ENCODE results near the gene NOTCH3. TPM values are rescaled to one million over a fixed set of nuclear protein-coding genes. Genes with fewer than 3 reads are reported as not detected.

The NOTCH3 gene
- total and polyA plus RNA-seq, 2 of the 8 experiments (the other 6 are each of a cell fraction or from before 2014, with no cell fraction given): 37.5 to 107 TPM

- Histone ChIP-seq H3K27ac (ENCODE audit: low read depth, low read length) (no peak overlapping the region), H3K9me3 (ENCODE audit: insufficient read depth in 2 of 2, low read depth in 1 of 2, low read length in 1 of 2) (no peaks in the 10 kb centered on the region), H2BK5ac (ENCODE audit: low read depth, low read length) (no peak overlapping the region), H3K18ac (ENCODE audit: extremely low read depth, low read length) (no peak overlapping the region), H2BK12ac (ENCODE audit: low read depth, low read length) (no peak overlapping the region), H3K36me3 (ENCODE audit: control insufficient read depth in 2 of 4, insufficient read depth in 4 of 4, low read length in 3 of 4) (peaks cover 20 to 78% (median 51%) of the 10 kb centered on the region in 4 experiments; a peak in 7 of 8 replicates), H2BK120ac (replicated peaks; ENCODE audit: low read depth, low read length) (no peak overlapping the region), H3K4me1 (replicated peaks in 1 of 4; ENCODE audit: control insufficient read depth in 3 of 4, insufficient read depth in 4 of 4, low read length in 3 of 4) (peaks cover 0 to 5% (median under 1%) of the 10 kb centered on the region in 4 experiments; a peak in 3 of 7 replicates), H3K27me3 (replicated peaks in 1 of 4; ENCODE audit: control insufficient read depth in 3 of 4, extremely low read depth in 1 of 4, insufficient read depth in 3 of 4, low read length in 3 of 4) (no peaks in the 10 kb centered on the region; a peak in 1 of 7 replicates), H3K14ac (ENCODE audit: insufficient read length) (no peak overlapping the region), H2AFZ (ENCODE audit: low read length) (no peak overlapping the region), H3K4me3 (ENCODE audit: extremely low read depth in 1 of 4, insufficient read depth in 2 of 4, low read depth in 3 of 4, low read length in 4 of 4) (no peak overlapping the region), H4K91ac (replicated peaks; ENCODE audit: insufficient read length, low read length) (no peak overlapping the region), H2BK15ac (ENCODE audit: low read length) (no peak overlapping the region), H3K4ac (replicated peaks; ENCODE audit: insufficient read length, low read depth, low read length) (no peak overlapping the region), H3K4me2 (ENCODE audit: insufficient read depth in 1 of 2, low read depth in 2 of 2, low read length in 2 of 2) (no peak overlapping the region), H3K9ac (replicated peaks in 1 of 4; ENCODE audit: extremely low read depth in 1 of 4, low read depth in 3 of 4, low read length in 3 of 4) (no peak overlapping the region), H4K20me1 (replicated peaks in 1 of 2; ENCODE audit: control insufficient read depth in 1 of 2, insufficient read depth in 2 of 2, low read length in 2 of 2) (peaks cover 7 to 26% of the 10 kb centered on the region in 2 experiments), H4K5ac (ENCODE audit: insufficient read length, low read depth, low read length) (no peak overlapping the region), H3K79me1 (ENCODE audit: low read depth, low read length) (no peaks in the 10 kb centered on the region), H3K23ac (ENCODE audit: insufficient read length) (no peak overlapping the region), H3K23me2 (ENCODE audit: low read depth, low read length) (no peaks in the 10 kb centered on the region), H3K79me2 (ENCODE audit: control insufficient read depth in 1 of 2, insufficient read depth in 2 of 2, low read length in 2 of 2) (no peaks in the 10 kb centered on the region), H4K8ac (ENCODE audit: extremely low read depth, insufficient read depth, low read length) (no peak overlapping the region), H2AK5ac (ENCODE audit: low read depth, low read length) (no peak overlapping the region), H3K56ac (replicated peaks; ENCODE audit: insufficient read length, low read depth, low read length) (no peak overlapping the region), H2BK20ac (ENCODE audit: low read length) (no peak overlapping the region)
- 89% methylated on average over 12 of the region's 12 CpGs; no CpG with 5 or more reads in 1 of the 2 experiments for WGBS, 2 experiments (ENCODE audit: extremely low coverage in 1 of 2, insufficient coverage in 1 of 2, insufficient read length in 1 of 2, insufficient replicate concordance in 2 of 2, low coverage in 1 of 2, low lambda C conversion rate in 2 of 2, missing lambda C conversion rate in 1 of 2)
- TF ChIP-seq EP300 (IDR thresholded peaks at IDR 0.05; ENCODE audit: borderline replicate concordance in 1 of 2, low read depth in 2 of 2, low read length in 2 of 2) (no peak), CHD2 (IDR thresholded peaks at IDR 0.05; ENCODE audit: low read length) (no peak), MAFK (IDR thresholded peaks at IDR 0.05; ENCODE audit: low read depth, low read length) (no peak)
- TF ChIP-seq, protein P1, sequence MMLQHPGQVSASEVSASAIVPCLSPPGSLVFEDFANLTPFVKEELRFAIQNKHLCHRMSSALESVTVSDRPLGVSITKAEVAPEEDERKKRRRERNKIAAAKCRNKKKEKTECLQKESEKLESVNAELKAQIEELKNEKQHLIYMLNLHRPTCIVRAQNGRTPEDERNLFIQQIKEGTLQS (IDR thresholded peaks at IDR 0.05; ENCODE audit: insufficient read depth, low read depth, low read length): no peak
- DNase-seq (ENCODE audit: low read depth in 1 of 2, low spot score in 2 of 2) (no peak), FAIRE-seq (no peak)
- ChIA-PET POLR2A (ENCODE audit: partially characterized antibody) (interaction anchor here (1.2 to 1.3 kb wide), 2 partner anchors 11 to 46 kb away, joined by 3 read pairs; no protein-coding TSS in a partner anchor), CTCF (ENCODE audit: partially characterized antibody) (interaction anchor here (1.0 to 1.1 kb wide), 3 partner anchors 12 to 66 kb away, joined by 3 to 4 read pairs (median 3); no protein-coding TSS in a partner anchor)
Measured at GRCh38 chr19:15185188-15185587, 15.6 kb downstream of the NOTCH3 start.

Measured in H1 (cell line).